GM23338 (cell line): ENCODE measurements around the gene ENDOV. TPM values are rescaled to one million over a fixed set of nuclear protein-coding genes. Genes with fewer than 3 reads are reported as not detected.

ENCODE experiments used
- ATAC-seq: fragments of 200-7000 bp; cut with Tn5 transposase; 3 replicates; pipeline ENCODE4 v1.9.1; 2020
- DNase-seq: peaks from one replicate; pipeline ENCODE4 v3.0.0-alpha.2; 2015; ENCODE audit warnings: low spot score
- H2AFZ ChIP-seq: fragments of 200-600 bp; sonication (generic); 2 replicates; pipeline ENCODE4 v1.8.0; 2016; ENCODE audit warnings: antibody characterized with exemption, mild to moderate bottlenecking, moderate library complexity
- H3F3A ChIP-seq: fragments of 200-600 bp; sonication (generic); replicated peaks from 2 replicates; pipeline ENCODE4 v1.8.0; 2017; ENCODE audit warnings: antibody characterized with exemption, mixed run types, low read depth
- H3K27ac ChIP-seq: fragments of 200-600 bp; sonication (generic); 2 replicates; pipeline ENCODE4 v1.6.1; 2016; ENCODE audit warnings: low read depth
- H3K27me3 ChIP-seq: fragments of 200-600 bp; sonication (generic); 2 replicates; pipeline ENCODE4 v1.8.0; 2016; ENCODE audit warnings: mild to moderate bottlenecking, mixed run types, moderate library complexity; ENCODE audit not compliant: insufficient read depth
- H3K36me3 ChIP-seq: fragments of 200-600 bp; sonication (generic); 2 replicates; pipeline ENCODE4 v1.8.0; 2016; ENCODE audit warnings: mild to moderate bottlenecking; ENCODE audit not compliant: insufficient read depth
- H3K4me1 ChIP-seq: fragments of 200-600 bp; sonication (generic); 2 replicates; pipeline ENCODE4 v1.8.0; 2016; ENCODE audit warnings: mild to moderate bottlenecking, moderate library complexity; ENCODE audit not compliant: insufficient read depth
- H3K4me2 ChIP-seq: fragments of 200-600 bp; sonication (generic); 2 replicates; pipeline ENCODE4 v1.7.1; 2017; ENCODE audit warnings: mixed run types
- H3K4me3 ChIP-seq: fragments of 200-600 bp; sonication (generic); 2 replicates; pipeline ENCODE4 v1.6.1; 2016; ENCODE audit warnings: mixed run types
- H3K79me2 ChIP-seq: fragments of 200-600 bp; sonication (generic); replicated peaks from 2 replicates; pipeline ENCODE4 v1.8.0; 2017; ENCODE audit warnings: mild to moderate bottlenecking; ENCODE audit not compliant: insufficient read depth
- H3K9me2 ChIP-seq: fragments of 200-600 bp; sonication (generic); 2 replicates; pipeline ENCODE4 v1.8.0; 2017; ENCODE audit not compliant: insufficient read depth
- H4K20me1 ChIP-seq: fragments of 200-600 bp; sonication (generic); replicated peaks from 2 replicates; pipeline ENCODE4 v1.8.0; 2017; ENCODE audit warnings: mild to moderate bottlenecking; ENCODE audit not compliant: insufficient read depth
- H3K27ac Mint-ChIP-seq: 2 replicates; pipeline ENCODE4 v1.8.0; 2020; ENCODE audit warnings: inconsistent platforms, mild to moderate bottlenecking, moderate library complexity, mixed read lengths
- H3K27me3 Mint-ChIP-seq: 3 replicates; pipeline ENCODE4 v1.8.0; 2022; ENCODE audit warnings: low read depth, mild to moderate bottlenecking, moderate library complexity, mixed read lengths, inconsistent platforms; ENCODE audit not compliant: insufficient read depth, poor library complexity
- H3K36me3 Mint-ChIP-seq: 3 replicates; pipeline ENCODE4 v1.8.0; 2021; ENCODE audit warnings: low read depth, mild to moderate bottlenecking, inconsistent platforms, moderate library complexity, mixed read lengths
- H3K4me1 Mint-ChIP-seq: 3 replicates; pipeline ENCODE4 v1.8.0; 2020; ENCODE audit warnings: mild to moderate bottlenecking, inconsistent platforms, mixed read lengths
- H3K4me3 Mint-ChIP-seq: 3 replicates; pipeline ENCODE4 v1.8.0; 2021; ENCODE audit warnings: moderate library complexity, mild to moderate bottlenecking, inconsistent platforms, mixed read lengths
- H3K9me3 Mint-ChIP-seq: 3 replicates; pipeline ENCODE4 v1.8.0; 2020; ENCODE audit warnings: moderate library complexity, mild to moderate bottlenecking, inconsistent platforms, mixed read lengths
- CREB1 ChIP-seq: fragments of 250-450 bp; sonication (Bioruptor Pico); IDR thresholded peaks from 2 replicates; pipeline ENCODE4 v1.5.0; 2020; ENCODE audit warnings: low read depth, mild to moderate bottlenecking, moderate library complexity
- CTCF ChIP-seq, 2 experiments: fragments of 200-600 bp in 1 of 2; sonication (generic) in 1 of 2; conservative IDR thresholded peaks; 2 replicates each; pipeline versions ENCODE4 v1.5.1 to v1.6.1; 2016 to 2017; ENCODE audit warnings: antibody characterized with exemption in 2 of 2, low read depth in 2 of 2, mild to moderate bottlenecking in 2 of 2, moderate library complexity in 1 of 2
- EZH2 ChIP-seq: fragments of 200-600 bp; sonication (generic); IDR thresholded peaks from one replicate; pipeline ENCODE4 v1.8.0; 2017; ENCODE audit warnings: antibody characterized with exemption, mild to moderate bottlenecking, low read depth; ENCODE audit not compliant: unreplicated experiment
- NANOG ChIP-seq: IDR thresholded peaks from 2 replicates; pipeline ENCODE4 v1.6.1; 2016; ENCODE audit warnings: antibody characterized with exemption, borderline replicate concordance
- REST ChIP-seq: IDR thresholded peaks from one replicate; pipeline ENCODE4 v1.6.1; 2018; ENCODE audit warnings: antibody characterized with exemption; ENCODE audit not compliant: unreplicated experiment
- STAT1 ChIP-seq: IDR thresholded peaks from one replicate; pipeline ENCODE4 v1.6.1; 2016; ENCODE audit warnings: antibody characterized with exemption; ENCODE audit not compliant: unreplicated experiment
- ZNF114 ChIP-seq: fragments of 250-450 bp; sonication (Bioruptor Pico); IDR thresholded peaks from 2 replicates; pipeline ENCODE4 v1.5.0; 2020; ENCODE audit warnings: mild to moderate bottlenecking, moderate library complexity
- ZNF331 ChIP-seq: fragments of 250-450 bp; sonication (Bioruptor Pico); IDR thresholded peaks from 2 replicates; pipeline ENCODE4 v1.5.0; 2020; ENCODE audit warnings: low read depth, mild to moderate bottlenecking, moderate library complexity
- polyA plus RNA-seq: library from polyadenylated mRNA; unstranded; fragments of >200 nt; fragmentation: Nextera tagmentation; extraction: Ambion mirVana; gene quantifications from 2 replicates; pipeline ENCODE4 v1.2.1, GENCODE V29; 2016
- total RNA-seq: library from RNA; depleted of rRNA; stranded (reverse); fragments of >200 nt; shearing (Covaris generic); gene quantifications from 2 replicates; pipeline ENCODE4 v1.2.3, GENCODE V29; 2014

ENDOV gene
- total and polyA plus RNA-seq, 2 experiments from 2014 or later: 11.5 to 16.1 TPM

- no peak for DNase-seq
- Histone ChIP-seq H3K4me2 (no peak overlapping the region), H3K4me1 (no peaks in the 10 kb centered on the region), H3K9me2 (no peaks in the 10 kb centered on the region), H3F3A (no peaks in the 10 kb centered on the region), H3K27ac (no peak overlapping the region), H2AFZ (no peak overlapping the region), H3K4me3 (no peak overlapping the region), H3K27me3 (no peaks in the 10 kb centered on the region), H3K36me3 (peaks cover 24% of the 10 kb centered on the region), H3K79me2 (no peaks in the 10 kb centered on the region), H4K20me1 (no peaks in the 10 kb centered on the region)
- no peak for TF ChIP-seq EZH2
- no peak for TF ChIP-seq STAT1
- TF ChIP-seq CTCF (conservative IDR thresholded peaks at IDR 0.05; ENCODE audit: low read depth in 2 of 2): no peak
- TF ChIP-seq CREB1 (CRISPR knock-in tag): no peak
- TF ChIP-seq ZNF331: no peak
- peaks cover 80% of the 10 kb centered on the region for H3K36me3 Mint-ChIP-seq
- H3K9me3 Mint-ChIP-seq: no peaks in the 10 kb centered on the region
- H3K27ac Mint-ChIP-seq: no peak overlapping the region
- peaks cover 15% of the 10 kb centered on the region for H3K27me3 Mint-ChIP-seq
- no peak for ATAC-seq
- peaks cover 16% of the 10 kb centered on the region for H3K4me1 Mint-ChIP-seq
- no peak overlapping the region for H3K4me3 Mint-ChIP-seq
These were observed 37.2 kb upstream of the ENDOV start for GRCh38 chr17:80377798-80378197.

- Histone ChIP-seq H3K4me1 (no peaks in the 10 kb centered on the region), H3K9me2 (no peaks in the 10 kb centered on the region), H3K4me2 (no peak overlapping the region), H4K20me1 (no peaks in the 10 kb centered on the region), H3K27me3 (no peaks in the 10 kb centered on the region), H3K27ac (no peak overlapping the region), H3K4me3 (no peak overlapping the region), H3K36me3 (peaks cover 21% of the 10 kb centered on the region), H3F3A (no peaks in the 10 kb centered on the region), H3K79me2 (no peaks in the 10 kb centered on the region), H2AFZ (no peak overlapping the region)
- Mint-ChIP-seq H3K27me3 (peaks cover 10% of the 10 kb centered on the region), H3K9me3 (no peaks in the 10 kb centered on the region), H3K4me3 (no peak overlapping the region), H3K36me3 (peaks cover 84% of the 10 kb centered on the region), H3K27ac (no peak overlapping the region), H3K4me1 (peaks cover 15% of the 10 kb centered on the region)
- DNase-seq (no peak), ATAC-seq (no peak)
- TF ChIP-seq NANOG (no peak), REST (no peak), ZNF114 (CRISPR knock-in tag) (no peak)
These were observed 35.6 kb upstream of the ENDOV start for GRCh38 chr17:80379348-80379747.
